Fibroblast of lung (primary cell): ENCODE results near the gene FBXO3. TPM values are rescaled to one million over a fixed set of nuclear protein-coding genes. Genes with fewer than 3 reads are reported as not detected.
A peak's percentile ranks its signal among the peaks of the same experiment; 100 is the strongest.
"Not testable (repeated sequence)": the region's sequence is repeated elsewhere in the genome, so short reads cannot be mapped to it uniquely, and the experiment has no call there.

Experiments used
- DNase-seq, 2 donors: peaks; one replicate each; pipeline versions ENCODE4 v3.0.0 to v3.0.0-alpha.2; 2010; ENCODE audit warnings: low read depth in 2 of 2
- H2AFZ ChIP-seq: 2 replicates; pipeline ENCODE4 v1.5.1; 2012; ENCODE audit warnings: low read length, control low read depth, inconsistent platforms
- H3K27ac ChIP-seq: 2 replicates; pipeline ENCODE4 v1.5.1; 2011; ENCODE audit warnings: low read length, control low read depth; ENCODE audit not compliant: insufficient read depth
- H3K27me3 ChIP-seq: 2 replicates; pipeline ENCODE4 v1.5.1; 2011; ENCODE audit warnings: mild to moderate bottlenecking, low read length; ENCODE audit not compliant: control insufficient read depth, insufficient read depth
- H3K36me3 ChIP-seq: 2 replicates; pipeline ENCODE4 v1.5.1; 2011; ENCODE audit warnings: low read length; ENCODE audit not compliant: control insufficient read depth, insufficient read depth
- H3K4me1 ChIP-seq: 2 replicates; pipeline ENCODE4 v1.5.1; 2011; ENCODE audit warnings: low read length; ENCODE audit not compliant: control insufficient read depth, insufficient read depth; ENCODE audit errors: extremely low read depth
- H3K4me2 ChIP-seq: 2 replicates; pipeline ENCODE4 v1.5.1; 2011; ENCODE audit warnings: low read length, control low read depth; ENCODE audit not compliant: insufficient read depth; ENCODE audit errors: extremely low read depth
- H3K4me3 ChIP-seq, 4 experiments: fragments of 200-600 bp in 1 of 4; sonication (generic) in 1 of 4; replicated peaks in 1 of 4; 2 replicates each; pipeline ENCODE4 v1.5.1; 2011 to 2016; ENCODE audit warnings: low read length in 4 of 4, low read depth in 3 of 4, mild to moderate bottlenecking in 3 of 4, control low read depth in 2 of 4, inconsistent platforms in 1 of 4, mixed read lengths in 1 of 4; ENCODE audit not compliant: insufficient read depth in 1 of 4; ENCODE audit errors: control extremely low read depth in 1 of 4
- H3K79me2 ChIP-seq: 2 replicates; pipeline ENCODE4 v1.5.1; 2012; ENCODE audit warnings: mild to moderate bottlenecking, low read length, inconsistent platforms; ENCODE audit not compliant: control insufficient read depth, insufficient read depth
- H3K9ac ChIP-seq: 2 replicates; pipeline ENCODE4 v1.5.1; 2011; ENCODE audit warnings: mild to moderate bottlenecking, low read length, control low read depth; ENCODE audit not compliant: insufficient read depth
- H3K9me3 ChIP-seq: 2 replicates; pipeline ENCODE4 v1.5.1; 2012; ENCODE audit warnings: low read depth, low read length; ENCODE audit not compliant: control insufficient read depth, insufficient read depth
- H4K20me1 ChIP-seq: 2 replicates; pipeline ENCODE4 v1.5.1; 2011; ENCODE audit warnings: low read length; ENCODE audit not compliant: control insufficient read depth, insufficient read depth; ENCODE audit errors: extremely low read depth
- EZH2 ChIP-seq: IDR thresholded peaks from 2 replicates; pipeline ENCODE4 v1.5.1; 2012; ENCODE audit warnings: low read length, control low read depth, mild to moderate bottlenecking; ENCODE audit errors: missing control alignments
- polyA minus RNA-seq: library from RNA; depleted of rRNA, polyadenylated mRNA; stranded (reverse); fragments of >200 nt; gene quantifications from 2 replicates; pipeline ENCODE4 v1.2.3, GENCODE V29; 2011; ENCODE audit warnings: low replicate concordance
- polyA plus RNA-seq, 2 donors: library from polyadenylated mRNA; depleted of rRNA in 1 of 2; stranded (reverse) in 1 of 2; unstranded in 1 of 2; fragments of >200 nt; gene quantifications; 2 replicates each; pipeline ENCODE4 v1.2.1, GENCODE V29; 2011 to 2012; ENCODE audit warnings: missing spikeins in 1 of 2
- total RNA-seq: library from RNA; depleted of rRNA; stranded (reverse); fragments of >200 nt; gene quantifications from 2 replicates; pipeline ENCODE4 v1.2.1, GENCODE V29; 2014
- TF ChIP-seq, protein P1 (sequence below), 2 donors: IDR thresholded peaks in 1 of 2; conservative IDR thresholded peaks in 1 of 2; 1 replicate in 1 of 2; 2 replicates in 1 of 2; pipeline ENCODE4 v1.5.1; 2011 to 2012; ENCODE audit warnings: low read length in 2 of 2, control low read depth in 1 of 2, inconsistent platforms in 1 of 2, low read depth in 1 of 2, mild to moderate bottlenecking in 1 of 2

FBXO3 gene, protein sequence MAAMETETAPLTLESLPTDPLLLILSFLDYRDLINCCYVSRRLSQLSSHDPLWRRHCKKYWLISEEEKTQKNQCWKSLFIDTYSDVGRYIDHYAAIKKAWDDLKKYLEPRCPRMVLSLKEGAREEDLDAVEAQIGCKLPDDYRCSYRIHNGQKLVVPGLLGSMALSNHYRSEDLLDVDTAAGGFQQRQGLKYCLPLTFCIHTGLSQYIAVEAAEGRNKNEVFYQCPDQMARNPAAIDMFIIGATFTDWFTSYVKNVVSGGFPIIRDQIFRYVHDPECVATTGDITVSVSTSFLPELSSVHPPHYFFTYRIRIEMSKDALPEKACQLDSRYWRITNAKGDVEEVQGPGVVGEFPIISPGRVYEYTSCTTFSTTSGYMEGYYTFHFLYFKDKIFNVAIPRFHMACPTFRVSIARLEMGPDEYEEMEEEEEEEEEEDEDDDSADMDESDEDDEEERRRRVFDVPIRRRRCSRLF
- total RNA-seq, result 27.2 and 28.7 TPM in 2 replicates
- polyA plus RNA-seq, result 39.6 and 46.2 TPM in 2 replicates
- polyA plus RNA-seq (2012), result 18.2 and 18.7 TPM in 2 replicates
- 5.1 and 6.0 TPM in 2 replicates for polyA minus RNA-seq

GRCh38 chr11:33773987-33774735, at the start of gene FBXO3:
FBXO3 (minus strand) TSS chr11:33774520; CDS start chr11:33774497, 23 bp downstream.
- Histone ChIP-seq H3K27ac (peak within 1 kb of the TSS; percentile 44), H3K4me1 (peaks cover 5% of the 10 kb centered on the region), H3K36me3 (peaks cover 3% of the 10 kb centered on the region), H3K4me2 (peak within 1 kb of the TSS; percentile 81), H3K79me2 (peaks cover 17% of the 10 kb centered on the region), H4K20me1 (no peaks in the 10 kb centered on the region), H2AFZ (peak within 1 kb of the TSS; percentile 87), H3K4me3 (peak within 1 kb of the TSS; percentile 81 to 89 (median 85)), H3K9ac (peak within 1 kb of the TSS; percentile 57), H3K27me3 (no peaks in the 10 kb centered on the region), H3K9me3 (no peaks in the 10 kb centered on the region)
- DNase-seq, result peak; percentile 64 to 82
- TF ChIP-seq EZH2, result no peak
- TF ChIP-seq, protein P1, sequence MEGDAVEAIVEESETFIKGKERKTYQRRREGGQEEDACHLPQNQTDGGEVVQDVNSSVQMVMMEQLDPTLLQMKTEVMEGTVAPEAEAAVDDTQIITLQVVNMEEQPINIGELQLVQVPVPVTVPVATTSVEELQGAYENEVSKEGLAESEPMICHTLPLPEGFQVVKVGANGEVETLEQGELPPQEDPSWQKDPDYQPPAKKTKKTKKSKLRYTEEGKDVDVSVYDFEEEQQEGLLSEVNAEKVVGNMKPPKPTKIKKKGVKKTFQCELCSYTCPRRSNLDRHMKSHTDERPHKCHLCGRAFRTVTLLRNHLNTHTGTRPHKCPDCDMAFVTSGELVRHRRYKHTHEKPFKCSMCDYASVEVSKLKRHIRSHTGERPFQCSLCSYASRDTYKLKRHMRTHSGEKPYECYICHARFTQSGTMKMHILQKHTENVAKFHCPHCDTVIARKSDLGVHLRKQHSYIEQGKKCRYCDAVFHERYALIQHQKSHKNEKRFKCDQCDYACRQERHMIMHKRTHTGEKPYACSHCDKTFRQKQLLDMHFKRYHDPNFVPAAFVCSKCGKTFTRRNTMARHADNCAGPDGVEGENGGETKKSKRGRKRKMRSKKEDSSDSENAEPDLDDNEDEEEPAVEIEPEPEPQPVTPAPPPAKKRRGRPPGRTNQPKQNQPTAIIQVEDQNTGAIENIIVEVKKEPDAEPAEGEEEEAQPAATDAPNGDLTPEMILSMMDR (conservative IDR thresholded peaks at IDR 0.05 in 1 of 2, IDR thresholded peaks at IDR 0.05 in 1 of 2; ENCODE audit: low read depth in 1 of 2, low read length in 2 of 2), result no peak

DNA sequence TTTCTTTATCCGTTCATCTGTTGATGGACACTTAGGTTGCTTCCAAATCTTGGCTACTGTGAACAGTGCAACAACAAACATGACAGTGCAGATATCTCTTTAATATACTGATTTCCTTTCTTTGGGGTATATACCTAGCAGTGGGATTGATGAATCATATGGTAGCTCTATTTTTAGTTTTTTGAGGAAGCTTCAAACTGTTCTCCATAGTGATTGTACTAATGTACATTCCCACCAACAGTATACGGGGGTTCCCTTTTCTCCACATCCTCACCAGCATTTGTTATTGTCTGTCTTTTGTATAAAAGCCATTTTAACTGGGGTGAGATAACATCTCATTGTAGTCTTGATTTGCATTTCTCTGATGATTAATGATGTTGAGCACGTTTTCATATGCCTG, 48.7 kb upstream of the FBXO3 start:
- H3K27ac ChIP-seq, DNase-seq, H3K79me2 ChIP-seq, H2AFZ ChIP-seq, H3K36me3 ChIP-seq, H3K9ac ChIP-seq, H3K9me3 ChIP-seq, H3K4me3 ChIP-seq, H3K4me2 ChIP-seq, H4K20me1 ChIP-seq, H3K4me1 ChIP-seq: not testable (repeated sequence)
- H3K27me3 ChIP-seq, result peaks cover 23% of the 10 kb centered on the region

DNA sequence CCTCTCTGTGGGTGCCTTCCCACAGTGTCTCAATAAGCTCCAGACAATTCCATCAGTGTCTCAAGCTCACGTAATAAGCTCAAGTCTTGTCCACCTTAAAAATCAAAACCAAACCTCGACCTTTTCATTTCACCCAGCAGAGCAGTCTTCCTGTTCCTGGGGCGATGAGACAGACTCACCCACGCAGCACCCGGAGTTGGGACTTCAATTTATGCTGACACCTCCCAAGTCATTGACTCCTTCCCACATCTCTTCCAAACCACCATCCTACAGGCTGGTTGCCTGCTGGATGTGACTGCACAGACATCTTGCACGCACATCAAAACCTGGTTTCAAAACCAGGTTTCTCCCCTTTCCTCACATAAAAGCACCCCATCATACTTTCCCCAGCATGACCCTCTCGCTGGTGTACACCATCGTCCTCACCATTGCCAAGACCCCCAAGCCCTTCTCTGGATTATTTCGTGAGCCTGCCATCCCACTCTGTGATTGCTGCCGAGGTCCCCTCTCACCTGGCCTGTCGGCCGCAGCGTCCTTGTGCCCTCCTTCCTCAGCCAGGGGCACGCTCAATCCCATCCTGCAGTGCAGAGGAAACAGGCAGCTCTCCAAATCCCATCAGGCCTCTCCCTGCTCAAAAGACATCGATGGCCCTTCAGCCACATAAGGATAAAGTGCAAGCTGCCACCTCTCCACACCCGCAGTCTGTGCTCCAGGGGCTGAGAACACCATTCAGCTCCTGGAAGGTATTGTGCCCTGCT, 45.1 kb upstream of the FBXO3 start:
- no peak overlapping the region for H3K4me3 ChIP-seq
- DNase-seq, result no peak
- no peaks in the 10 kb centered on the region for H3K36me3 ChIP-seq
- H3K4me1 ChIP-seq, result no peaks in the 10 kb centered on the region
- no peak overlapping the region for H2AFZ ChIP-seq
- no peak overlapping the region for H3K27ac ChIP-seq
- H4K20me1 ChIP-seq, result no peaks in the 10 kb centered on the region
- no peak overlapping the region for H3K9ac ChIP-seq
- peaks cover 26% of the 10 kb centered on the region for H3K27me3 ChIP-seq
- no peak overlapping the region for H3K4me2 ChIP-seq
- no peaks in the 10 kb centered on the region for H3K9me3 ChIP-seq
- TF ChIP-seq, protein P1 (conservative IDR thresholded peaks at IDR 0.05 in 1 of 2, IDR thresholded peaks at IDR 0.05 in 1 of 2; ENCODE audit: low read depth in 1 of 2, low read length in 2 of 2), result no peak
- no peak for TF ChIP-seq EZH2
- no peaks in the 10 kb centered on the region for H3K79me2 ChIP-seq
